Activated T-cell treated with anti-CD3 and anti-CD28 coated beads, Interleukin-2, amount 50 U/mL, for 48 hours (primary cell): ENCODE measurements around the gene TCEANC2.
"Not testable (repeated sequence)": the region's sequence is repeated elsewhere in the genome, so short reads cannot be mapped to it uniquely, and the experiment has no call there.

ENCODE experiments used
- DNase-seq, 2 experiments: peaks; one replicate each; pipeline ENCODE4 v3.0.0-alpha.2; 2020

Gene TCEANC2

GRCh38 chr1:54091666-54092065 lies 38.3 kb downstream of the TCEANC2 start:
- no peak for DNase-seq

- no peak for DNase-seq
Measured at GRCh38 chr1:54094001-54094729, 40.8 kb downstream of the TCEANC2 start.

- not testable (repeated sequence) for DNase-seq
Measured at GRCh38 chr1:54094730-54095105, 41.3 kb downstream of the TCEANC2 start.

- DNase-seq, result no peak
Measured at GRCh38 chr1:54095546-54096226, 42.3 kb downstream of the TCEANC2 start.

GRCh38 chr1:54096227-54096876 lies 42.9 kb downstream of the TCEANC2 start:
- DNase-seq, result no peak

- DNase-seq, result no peak
Measured at GRCh38 chr1:54096877-54097240, 43.5 kb downstream of the TCEANC2 start.

GRCh38 chr1:54099061-54099610 lies 45.7 kb downstream of the TCEANC2 start:
- DNase-seq, result no peak

- no peak for DNase-seq
Measured at GRCh38 chr1:54100500-54100899, 47.1 kb downstream of the TCEANC2 start.

GRCh38 chr1:54103414-54103813 lies 50.0 kb downstream of the TCEANC2 start:
- DNase-seq, result no peak

- DNase-seq, result not testable (repeated sequence)
Measured at GRCh38 chr1:54104613-54105012, 51.2 kb downstream of the TCEANC2 start.

- DNase-seq, result no peak
Measured at GRCh38 chr1:54105080-54105479, 51.7 kb downstream of the TCEANC2 start.

- DNase-seq, result no peak
Measured at GRCh38 chr1:54105736-54106269, 52.4 kb downstream of the TCEANC2 start.

- DNase-seq, result no peak
Measured at GRCh38 chr1:54107131-54107530, 53.7 kb downstream of the TCEANC2 start.

- no peak for DNase-seq
Measured at GRCh38 chr1:54108156-54108555, 54.7 kb downstream of the TCEANC2 start.

- DNase-seq, result peak in 1 of 2 experiments; percentile 6
Measured at GRCh38 chr1:54109129-54110090, 56.0 kb downstream of the TCEANC2 start.

- no peak for DNase-seq
Measured at GRCh38 chr1:54110996-54111395, 57.6 kb downstream of the TCEANC2 start.

- no peak for DNase-seq
Measured at GRCh38 chr1:54111624-54112023, 58.2 kb downstream of the TCEANC2 start.

- DNase-seq, result no peak
Measured at GRCh38 chr1:54112027-54112426, 58.6 kb downstream of the TCEANC2 start.

GRCh38 chr1:54112705-54113368 lies 59.4 kb downstream of the TCEANC2 start:
- DNase-seq, result no peak

GRCh38 chr1:54114001-54114400 lies 60.6 kb downstream of the TCEANC2 start:
- DNase-seq, result no peak

- DNase-seq, result no peak
Measured at GRCh38 chr1:54114955-54115354, 61.5 kb downstream of the TCEANC2 start.

GRCh38 chr1:54115520-54115919 lies 62.1 kb downstream of the TCEANC2 start:
- DNase-seq, result no peak
